K562 (cell line): ENCODE measurements around the gene PPAT. TPM values are rescaled to one million over a fixed set of nuclear protein-coding genes. Genes with fewer than 3 reads are reported as not detected.

Experiments used
- ARHGAP35 ChIP-seq: fragments of 450-650 bp; IDR thresholded peaks from 2 replicates; pipeline ENCODE4 v1.6.1; 2018; ENCODE audit not compliant: partially characterized antibody
- CHD2 ChIP-seq: IDR thresholded peaks from 2 replicates; pipeline ENCODE4 v1.6.1; 2011; ENCODE audit warnings: low read depth, low read length
- COPS2 ChIP-seq: fragments of 450-650 bp; conservative IDR thresholded peaks from 2 replicates; pipeline ENCODE4 v1.6.1; 2016; ENCODE audit warnings: mild to moderate bottlenecking, moderate library complexity
- CREB5 ChIP-seq: fragments of 250-450 bp; sonication (Bioruptor Pico); IDR thresholded peaks from 2 replicates; pipeline ENCODE4 v1.5.0; 2020; ENCODE audit warnings: mild to moderate bottlenecking
- E2F3 ChIP-seq: fragments of 250-450 bp; sonication (Bioruptor Pico); IDR thresholded peaks from 2 replicates; pipeline ENCODE4 v1.4.0; 2020; ENCODE audit warnings: mild to moderate bottlenecking
- FOXJ2 ChIP-seq: fragments of 200-800 bp; sonication (Bioruptor generic); IDR thresholded peaks from 2 replicates; pipeline ENCODE4 v1.6.1; 2016; ENCODE audit warnings: missing genetic modification characterization, missing compliant biosample characterization
- HMG20A ChIP-seq: fragments of 450-650 bp; formaldehyde crosslinking; conservative IDR thresholded peaks from 2 replicates; pipeline ENCODE4 v1.4.0; 2020; ENCODE audit warnings: mild to moderate bottlenecking, mixed read lengths
- ILK ChIP-seq: fragments of 450-650 bp; IDR thresholded peaks from 2 replicates; pipeline ENCODE4 v1.6.1; 2016; ENCODE audit warnings: missing genetic modification characterization, low read depth, mild to moderate bottlenecking, missing compliant biosample characterization, moderate library complexity, borderline replicate concordance
- MTA2 ChIP-seq: fragments of 450-650 bp; IDR thresholded peaks from 2 replicates; pipeline ENCODE4 v1.6.1; 2016; ENCODE audit warnings: low read depth
- NR2C2 ChIP-seq, 2 experiments: fragments of 200-800 bp in 1 of 2; sonication (Bioruptor generic) in 1 of 2; sonication (generic) in 1 of 2; formaldehyde crosslinking in 1 of 2; IDR thresholded peaks; 2 replicates each; pipeline versions ENCODE4 v1.6.1 to v1.8.0; 2016 to 2022; ENCODE audit warnings: mild to moderate bottlenecking in 1 of 2, missing compliant biosample characterization in 1 of 2, missing genetic modification characterization in 1 of 2, missing genetic modification reagents in 1 of 2
- POLR2G ChIP-seq: fragments of 200-400 bp; formaldehyde crosslinking; IDR thresholded peaks from 2 replicates; pipeline ENCODE4 v1.6.1; 2017; ENCODE audit warnings: low read depth, mild to moderate bottlenecking, antibody characterized with exemption, low read length, moderate library complexity
- RBM34 ChIP-seq: fragments of 200-400 bp; formaldehyde crosslinking; IDR thresholded peaks from 2 replicates; pipeline ENCODE4 v1.6.1; 2018; ENCODE audit warnings: low read length, borderline replicate concordance; ENCODE audit not compliant: insufficient read depth
- SMAD1 ChIP-seq: fragments of 150-350 bp; IDR thresholded peaks from 2 replicates; pipeline ENCODE4 v1.6.1; 2014; ENCODE audit warnings: low read length, low read depth; ENCODE audit not compliant: partially characterized antibody
- SMAD2 ChIP-seq: fragments of 150-350 bp; IDR thresholded peaks from 2 replicates; pipeline ENCODE4 v1.6.1; 2014; ENCODE audit warnings: low read depth, mild to moderate bottlenecking, low read length
- SP1 ChIP-seq: sonication (generic); formaldehyde crosslinking; IDR thresholded peaks from 2 replicates; pipeline ENCODE4 v1.8.1; 2022; ENCODE audit warnings: mild to moderate bottlenecking, missing genetic modification reagents
- SUPT5H ChIP-seq: fragments of 450-650 bp; IDR thresholded peaks from 2 replicates; pipeline ENCODE4 v1.6.1; 2016
- TEAD4 ChIP-seq, 2 experiments: sonication (generic) in 1 of 2; formaldehyde crosslinking in 1 of 2; IDR thresholded peaks; 2 replicates each; pipeline versions ENCODE4 v1.6.1 to v1.8.0; 2012 to 2022; ENCODE audit warnings: borderline replicate concordance in 1 of 2, inconsistent platforms in 1 of 2, low read length in 1 of 2, mild to moderate bottlenecking in 1 of 2, missing genetic modification reagents in 1 of 2
- TSC22D4 ChIP-seq: fragments of 450-650 bp; IDR thresholded peaks from 2 replicates; pipeline ENCODE4 v1.6.1; 2016; ENCODE audit warnings: missing genetic modification characterization, missing biosample characterization, control low read depth
- ZBTB17 ChIP-seq: fragments of 450-650 bp; formaldehyde crosslinking; IDR thresholded peaks from 2 replicates; pipeline ENCODE4 v1.4.0; 2020; ENCODE audit warnings: mild to moderate bottlenecking
- ZNF174 ChIP-seq: fragments of 250-450 bp; sonication (Bioruptor Pico); IDR thresholded peaks from 2 replicates; pipeline ENCODE4 v1.4.0; 2020; ENCODE audit warnings: mild to moderate bottlenecking
- ZNF445 ChIP-seq: fragments of 250-450 bp; sonication (Bioruptor Pico); IDR thresholded peaks from 2 replicates; pipeline ENCODE4 v1.4.0; 2020; ENCODE audit warnings: low read depth, mild to moderate bottlenecking, moderate library complexity
- ZNF696 ChIP-seq: fragments of 250-450 bp; sonication (Bioruptor Pico); conservative IDR thresholded peaks from 2 replicates; pipeline ENCODE4 v1.4.0; 2020; ENCODE audit warnings: mild to moderate bottlenecking, moderate library complexity
- ZNF76 ChIP-seq: fragments of 250-450 bp; sonication (Bioruptor Pico); IDR thresholded peaks from 2 replicates; pipeline ENCODE4 v1.4.0; 2020; ENCODE audit warnings: mild to moderate bottlenecking, moderate library complexity, borderline replicate concordance
- polyA plus RNA-seq, 8 experiments: library from polyadenylated mRNA; depleted of rRNA in 4 of 8; stranded (reverse) in 5 of 8; unstranded in 3 of 8; fragments of >200 nt; fragmentation: Nextera tagmentation in 2 of 8; fragmentation: Illumina TruSeq in 1 of 8; extraction: Ambion mirVana in 2 of 8; extraction: Trizol in 1 of 8; gene quantifications; 2 replicates each; pipeline versions ENCODE4 v1.2.1 to v1.2.3, GENCODE V29; 2011 to 2014; ENCODE audit warnings: inconsistent platforms in 1 of 8, missing spikeins in 1 of 8
- total RNA-seq, 7 experiments: library from RNA; depleted of rRNA in 6 of 7; stranded (reverse); fragments of >200 nt in 6 of 7; fragmentation: Illumina TruSeq in 2 of 7; extraction: Trizol in 2 of 7; gene quantifications; 2 replicates each; pipeline versions ENCODE4 v1.2.1 to v1.2.3, GENCODE V29; 2011 to 2021; ENCODE audit warnings: low replicate concordance in 1 of 7
- TF ChIP-seq, protein P1 (sequence below), 3 experiments: fragments of 200-800 bp in 1 of 3; fragments of 250-450 bp in 1 of 3; fragments of 450-650 bp in 1 of 3; sonication (Bioruptor Pico) in 1 of 3; sonication (Bioruptor generic) in 1 of 3; formaldehyde crosslinking in 1 of 3; IDR thresholded peaks; 2 replicates each; pipeline versions ENCODE4 v1.6.1 to v1.8.0; 2016 to 2022; ENCODE audit warnings: mild to moderate bottlenecking in 2 of 3, missing genetic modification characterization in 2 of 3, missing compliant biosample characterization in 1 of 3, moderate library complexity in 1 of 3

PPAT gene
- total and polyA plus RNA-seq, 9 of the 15 experiments (the other 6 are each of a cell fraction or from before 2014, with no cell fraction given) = 36.2 to 75.8 (median 55.5) TPM

- TF ChIP-seq NR2C2 (CRISPR knock-in tag; IDR thresholded peaks at IDR 0.05) (peak; percentile 71; the same call in 1 of the 2 replicates), NR2C2 (tag; IDR thresholded peaks at IDR 0.05) (no peak), ZNF76 (CRISPR knock-in tag) (no peak), POLR2G (peak; percentile 92), ARHGAP35 (no peak), TEAD4 (IDR thresholded peaks at IDR 0.05; ENCODE audit: low read length) (no peak; the same call in 1 of the 2 replicates), TEAD4 (CRISPR knock-in tag; IDR thresholded peaks at IDR 0.05; ENCODE audit: borderline replicate concordance) (no peak), ZNF174 (CRISPR knock-in tag) (no peak), SMAD1 (no peak), ZNF696 (no peak), SUPT5H (peak; percentile 89), ILK (no peak), FOXJ2 (no peak), ZBTB17 (0 out of 2 replicates have a peak, but pooled peaks have one; percentile 37), SMAD2 (no peak), HMG20A (CRISPR knock-in tag) (no peak), ZNF445 (no peak), COPS2 (no peak), TSC22D4 (no peak), E2F3 (CRISPR knock-in tag) (no peak), CHD2 (peak; percentile 82), SP1 (peak; percentile 80; the same call in 1 of the 2 replicates), RBM34 (no peak), CREB5 (CRISPR knock-in tag) (no peak), MTA2 (no peak)
- TF ChIP-seq, protein P1, sequence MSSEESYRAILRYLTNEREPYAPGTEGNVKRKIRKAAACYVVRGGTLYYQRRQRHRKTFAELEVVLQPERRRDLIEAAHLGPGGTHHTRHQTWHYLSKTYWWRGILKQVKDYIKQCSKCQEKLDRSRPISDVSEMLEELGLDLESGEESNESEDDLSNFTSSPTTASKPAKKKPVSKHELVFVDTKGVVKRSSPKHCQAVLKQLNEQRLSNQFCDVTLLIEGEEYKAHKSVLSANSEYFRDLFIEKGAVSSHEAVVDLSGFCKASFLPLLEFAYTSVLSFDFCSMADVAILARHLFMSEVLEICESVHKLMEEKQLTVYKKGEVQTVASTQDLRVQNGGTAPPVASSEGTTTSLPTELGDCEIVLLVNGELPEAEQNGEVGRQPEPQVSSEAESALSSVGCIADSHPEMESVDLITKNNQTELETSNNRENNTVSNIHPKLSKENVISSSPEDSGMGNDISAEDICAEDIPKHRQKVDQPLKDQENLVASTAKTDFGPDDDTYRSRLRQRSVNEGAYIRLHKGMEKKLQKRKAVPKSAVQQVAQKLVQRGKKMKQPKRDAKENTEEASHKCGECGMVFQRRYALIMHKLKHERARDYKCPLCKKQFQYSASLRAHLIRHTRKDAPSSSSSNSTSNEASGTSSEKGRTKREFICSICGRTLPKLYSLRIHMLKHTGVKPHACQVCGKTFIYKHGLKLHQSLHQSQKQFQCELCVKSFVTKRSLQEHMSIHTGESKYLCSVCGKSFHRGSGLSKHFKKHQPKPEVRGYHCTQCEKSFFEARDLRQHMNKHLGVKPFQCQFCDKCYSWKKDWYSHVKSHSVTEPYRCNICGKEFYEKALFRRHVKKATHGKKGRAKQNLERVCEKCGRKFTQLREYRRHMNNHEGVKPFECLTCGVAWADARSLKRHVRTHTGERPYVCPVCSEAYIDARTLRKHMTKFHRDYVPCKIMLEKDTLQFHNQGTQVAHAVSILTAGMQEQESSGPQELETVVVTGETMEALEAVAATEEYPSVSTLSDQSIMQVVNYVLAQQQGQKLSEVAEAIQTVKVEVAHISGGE (CRISPR knock-in tag; IDR thresholded peaks at IDR 0.05) = no peak
These were observed at the start of gene PPAT (continued) for GRCh38 chr4:56435140-56435926.
